Epithelial cell of esophagus (primary cell): ENCODE measurements around the gene SAP130.

Experiments
- DNase-seq: peaks from one replicate; pipeline ENCODE4 v3.0.0; 2010; ENCODE audit warnings: low read depth
- H3K4me3 ChIP-seq: 2 replicates; pipeline ENCODE4 v1.5.1; 2011; ENCODE audit warnings: mild to moderate bottlenecking, low read length, control low read depth
- TF ChIP-seq, protein P1 (sequence below): IDR thresholded peaks from 2 replicates; pipeline ENCODE4 v1.5.1; 2011; ENCODE audit warnings: low read depth, mild to moderate bottlenecking, low read length, control low read depth, inconsistent platforms; ENCODE audit not compliant: insufficient read depth; ENCODE audit errors: missing control alignments

Gene SAP130

GRCh38 chr2:128058114-128058513 lies 30.3 kb upstream of the SAP130 start:
- TF ChIP-seq, protein P1, sequence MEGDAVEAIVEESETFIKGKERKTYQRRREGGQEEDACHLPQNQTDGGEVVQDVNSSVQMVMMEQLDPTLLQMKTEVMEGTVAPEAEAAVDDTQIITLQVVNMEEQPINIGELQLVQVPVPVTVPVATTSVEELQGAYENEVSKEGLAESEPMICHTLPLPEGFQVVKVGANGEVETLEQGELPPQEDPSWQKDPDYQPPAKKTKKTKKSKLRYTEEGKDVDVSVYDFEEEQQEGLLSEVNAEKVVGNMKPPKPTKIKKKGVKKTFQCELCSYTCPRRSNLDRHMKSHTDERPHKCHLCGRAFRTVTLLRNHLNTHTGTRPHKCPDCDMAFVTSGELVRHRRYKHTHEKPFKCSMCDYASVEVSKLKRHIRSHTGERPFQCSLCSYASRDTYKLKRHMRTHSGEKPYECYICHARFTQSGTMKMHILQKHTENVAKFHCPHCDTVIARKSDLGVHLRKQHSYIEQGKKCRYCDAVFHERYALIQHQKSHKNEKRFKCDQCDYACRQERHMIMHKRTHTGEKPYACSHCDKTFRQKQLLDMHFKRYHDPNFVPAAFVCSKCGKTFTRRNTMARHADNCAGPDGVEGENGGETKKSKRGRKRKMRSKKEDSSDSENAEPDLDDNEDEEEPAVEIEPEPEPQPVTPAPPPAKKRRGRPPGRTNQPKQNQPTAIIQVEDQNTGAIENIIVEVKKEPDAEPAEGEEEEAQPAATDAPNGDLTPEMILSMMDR: no peak
- no peak overlapping the region for H3K4me3 ChIP-seq
- no peak for DNase-seq

GRCh38 chr2:128057334-128057733 lies 29.5 kb upstream of the SAP130 start:
- no peak for DNase-seq
- TF ChIP-seq, protein P1: no peak
- no peak overlapping the region for H3K4me3 ChIP-seq

GRCh38 chr2:128054104-128054885 lies 26.4 kb upstream of the SAP130 start:
- no peak for DNase-seq

DNA sequence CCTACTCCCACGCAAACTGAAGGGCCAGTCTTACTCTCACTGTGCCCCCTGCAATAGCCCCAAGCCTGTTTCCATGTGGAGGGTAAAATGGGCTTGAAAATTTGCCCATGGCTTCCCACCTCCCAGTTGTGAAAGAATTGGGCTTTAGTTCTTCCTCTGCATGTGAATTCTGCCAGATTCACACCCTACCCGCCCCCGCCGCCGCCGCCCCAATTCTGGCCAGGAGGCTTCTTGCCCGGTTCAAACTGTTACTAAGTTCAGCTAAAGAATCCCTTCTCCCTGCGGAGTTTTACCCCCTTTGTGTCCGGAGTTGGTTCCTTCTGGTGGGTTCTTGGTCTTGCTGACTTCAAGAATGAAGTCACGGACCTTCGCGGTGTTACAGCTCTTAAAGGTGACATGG lies 25.5 kb upstream of the SAP130 start:
- no peak overlapping the region for H3K4me3 ChIP-seq
- TF ChIP-seq, protein P1: no peak
- DNase-seq: no peak

More at GRCh38 chr2:128054104-128054885, 26.4 kb upstream of the SAP130 start:
- H3K4me3 ChIP-seq: no peak overlapping the region
- TF ChIP-seq, protein P1: no peak

- DNase-seq: no peak
- no peak overlapping the region for H3K4me3 ChIP-seq
- TF ChIP-seq, protein P1: no peak
Observed at GRCh38 chr2:128043041-128043440, 15.2 kb upstream of the SAP130 start.

DNA sequence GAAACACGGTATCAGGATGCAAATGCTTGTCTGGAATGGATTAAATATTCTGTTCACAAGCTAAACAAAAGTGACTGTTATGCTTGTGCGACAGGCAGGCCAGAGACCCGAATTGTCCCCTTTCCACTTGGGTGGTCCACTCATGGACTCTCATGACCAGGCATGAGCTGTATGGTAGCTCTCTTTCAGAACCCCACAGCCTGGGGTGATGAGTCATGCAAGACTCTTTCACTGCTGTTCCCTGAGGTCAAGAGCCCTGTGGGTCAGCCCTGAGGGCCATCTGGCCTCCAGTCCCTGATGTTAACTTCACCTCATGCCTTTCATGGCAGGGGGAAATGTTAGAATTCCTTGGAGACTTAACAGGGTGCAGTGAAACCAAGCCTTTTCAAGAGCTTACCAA lies 13.7 kb upstream of the SAP130 start:
- DNase-seq: no peak
- H3K4me3 ChIP-seq: no peak overlapping the region
- TF ChIP-seq, protein P1: no peak
